GM21423 (cell line): ENCODE data around the gene FGF21.
"Not testable (repeated sequence)": the region's sequence is repeated elsewhere in the genome, so short reads cannot be mapped to it uniquely, and the experiment has no call there.

ENCODE experiments used
- ATAC-seq: cut with Tn5 transposase; IDR thresholded peaks from one replicate; pipeline ENCODE4 v1.9.1; 2021; ENCODE audit warnings: mild to moderate bottlenecking, moderate library complexity; ENCODE audit not compliant: unreplicated experiment

The FGF21 gene

GRCh38 chr19:48751845-48752495 is 3.4 kb upstream of the FGF21 start:
- ATAC-seq, result no peak

- ATAC-seq, result no peak
These were observed 2.6 kb upstream of the FGF21 start, which contains the start of gene FUT1 for GRCh38 chr19:48752496-48753365. Gene FUT1, minus strand, starts transcription at chr19:48752641. Its CDS starts 1,360 bp downstream, at chr19:48751281.

DNA sequence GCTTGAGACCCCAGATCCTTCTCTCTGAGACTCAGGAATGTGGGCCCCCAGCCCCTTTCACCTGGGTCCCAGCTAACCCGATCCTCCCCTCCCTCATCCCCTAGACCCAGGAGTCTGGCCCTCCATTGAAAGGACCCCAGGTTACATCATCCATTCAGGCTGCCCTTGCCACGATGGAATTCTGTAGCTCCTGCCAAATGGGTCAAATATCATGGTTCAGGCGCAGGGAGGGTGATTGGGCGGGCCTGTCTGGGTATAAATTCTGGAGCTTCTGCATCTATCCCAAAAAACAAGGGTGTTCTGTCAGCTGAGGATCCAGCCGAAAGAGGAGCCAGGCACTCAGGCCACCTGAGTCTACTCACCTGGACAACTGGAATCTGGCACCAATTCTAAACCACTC is 463 bp downstream of the FGF21 start:
- ATAC-seq, result no peak

DNA sequence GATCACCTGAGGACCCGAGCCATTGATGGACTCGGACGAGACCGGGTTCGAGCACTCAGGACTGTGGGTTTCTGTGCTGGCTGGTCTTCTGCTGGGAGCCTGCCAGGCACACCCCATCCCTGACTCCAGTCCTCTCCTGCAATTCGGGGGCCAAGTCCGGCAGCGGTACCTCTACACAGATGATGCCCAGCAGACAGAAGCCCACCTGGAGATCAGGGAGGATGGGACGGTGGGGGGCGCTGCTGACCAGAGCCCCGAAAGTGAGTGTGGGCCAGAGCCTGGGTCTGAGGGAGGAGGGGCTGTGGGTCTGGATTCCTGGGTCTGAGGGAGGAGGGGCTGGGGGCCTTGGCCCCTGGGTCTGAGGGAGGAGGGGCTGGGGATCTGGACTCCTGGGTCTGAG is 888 bp downstream of the FGF21 start:
- ATAC-seq, result no peak

- no peak for ATAC-seq
These were observed 1.4 kb downstream of the FGF21 start for GRCh38 chr19:48756686-48757085.

GRCh38 chr19:48757089-48757675 is 1.9 kb downstream of the FGF21 start:
- ATAC-seq, result no peak

DNA sequence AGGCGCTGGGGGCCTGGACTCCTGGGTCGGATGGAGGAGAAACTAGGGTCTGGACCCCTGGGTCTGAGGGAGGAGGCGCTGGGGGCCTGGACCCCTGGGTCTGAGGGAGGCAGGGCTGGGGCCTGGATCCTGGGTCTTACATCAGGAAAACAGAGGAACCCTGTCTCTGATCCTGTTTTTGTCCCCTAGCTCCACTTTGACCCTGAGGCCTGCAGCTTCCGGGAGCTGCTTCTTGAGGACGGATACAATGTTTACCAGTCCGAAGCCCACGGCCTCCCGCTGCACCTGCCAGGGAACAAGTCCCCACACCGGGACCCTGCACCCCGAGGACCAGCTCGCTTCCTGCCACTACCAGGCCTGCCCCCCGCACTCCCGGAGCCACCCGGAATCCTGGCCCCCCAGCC is 2.4 kb downstream of the FGF21 start:
- ATAC-seq, result no peak

DNA sequence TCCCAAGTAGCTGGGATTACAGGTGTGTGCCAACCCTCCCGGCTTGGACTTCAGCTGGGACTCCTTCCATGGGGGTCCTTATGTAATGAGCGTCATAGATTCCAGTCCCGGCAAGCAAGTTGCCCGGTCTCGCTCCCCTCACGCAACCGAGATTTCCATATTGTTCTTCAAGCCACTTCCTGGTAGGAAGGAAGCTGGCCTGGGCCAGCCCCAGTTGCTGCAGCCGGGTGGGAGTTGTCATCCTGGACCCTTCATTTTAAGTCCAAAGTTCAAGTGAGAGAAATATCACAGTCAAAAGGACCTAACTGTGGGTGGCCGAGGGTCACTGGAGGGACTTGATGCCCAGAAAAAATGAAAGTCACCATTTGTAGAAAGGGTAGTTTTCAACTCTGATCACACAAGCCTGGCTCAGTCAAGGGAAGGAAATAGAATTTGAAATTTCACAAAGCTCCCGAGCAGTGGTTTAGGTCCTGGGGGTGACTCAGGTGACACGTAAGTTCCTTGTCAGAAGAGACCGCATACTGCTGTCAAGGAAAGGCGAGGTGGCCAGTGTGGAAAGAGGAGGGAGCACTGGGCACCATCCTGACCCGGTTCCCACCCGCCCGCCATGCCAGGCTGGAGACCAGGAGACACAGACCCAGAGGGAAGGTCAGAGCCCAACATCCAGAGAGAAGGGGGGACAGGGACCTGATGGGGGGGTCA is 5.3 kb downstream of the FGF21 start:
- ATAC-seq, result no peak

DNA sequence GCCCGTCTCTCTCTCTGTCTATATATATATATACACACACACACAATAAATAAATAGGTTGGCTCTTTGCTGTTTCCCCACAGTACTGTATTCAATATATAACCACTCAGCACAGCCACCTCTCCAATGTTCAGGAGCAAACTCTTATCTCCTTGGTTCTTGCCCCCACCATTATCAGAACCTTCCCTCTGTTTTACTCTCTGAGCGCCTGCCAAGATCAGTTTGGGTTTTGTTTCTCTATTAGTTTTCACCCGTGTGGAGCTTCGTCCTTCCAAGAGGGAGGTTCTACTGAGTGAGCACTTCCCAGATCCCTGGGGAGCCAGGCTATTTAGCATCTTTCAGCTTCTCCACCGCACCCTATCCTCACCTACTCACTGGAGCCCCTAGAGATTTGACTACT is 10.5 kb downstream of the FGF21 start:
- ATAC-seq, result not testable (repeated sequence)

DNA sequence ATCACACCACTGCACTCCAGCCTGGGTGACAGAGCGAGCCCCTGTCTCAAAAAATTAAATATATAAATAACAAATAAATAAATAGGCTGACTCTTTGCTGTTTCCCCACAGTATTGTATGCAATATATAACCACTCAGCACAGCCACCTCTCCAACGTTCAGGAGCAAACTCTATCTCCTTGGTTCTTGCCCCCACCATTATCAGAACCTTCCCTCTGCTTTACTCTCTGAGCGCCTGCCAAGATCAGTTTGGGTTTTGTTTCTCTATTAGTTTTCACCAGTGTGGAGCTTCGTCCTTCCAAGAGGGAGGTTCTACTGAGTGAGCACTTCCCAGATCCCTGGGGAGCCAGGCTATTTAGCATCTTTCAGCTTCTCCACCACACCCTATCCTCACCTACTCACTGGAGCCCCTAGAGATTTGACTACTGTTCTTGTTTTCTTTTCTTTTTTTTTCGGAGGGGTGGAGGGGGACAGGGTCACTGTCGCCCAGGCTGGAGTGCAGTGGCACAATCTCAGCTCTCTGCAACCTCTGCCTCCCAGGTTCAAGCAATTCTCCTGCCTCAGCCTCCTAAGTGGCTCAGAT is 12.9 kb downstream of the FGF21 start:
- not testable (repeated sequence) for ATAC-seq

GRCh38 chr19:48768994-48769713 is 13.8 kb downstream of the FGF21 start:
- no peak for ATAC-seq

- no peak for ATAC-seq
These were observed 14.9 kb downstream of the FGF21 start for GRCh38 chr19:48770266-48770665.

- ATAC-seq, result no peak
These were observed 15.6 kb downstream of the FGF21 start for GRCh38 chr19:48770734-48771472.

- ATAC-seq, result no peak
These were observed 17.2 kb downstream of the FGF21 start for GRCh38 chr19:48772503-48772953.

DNA sequence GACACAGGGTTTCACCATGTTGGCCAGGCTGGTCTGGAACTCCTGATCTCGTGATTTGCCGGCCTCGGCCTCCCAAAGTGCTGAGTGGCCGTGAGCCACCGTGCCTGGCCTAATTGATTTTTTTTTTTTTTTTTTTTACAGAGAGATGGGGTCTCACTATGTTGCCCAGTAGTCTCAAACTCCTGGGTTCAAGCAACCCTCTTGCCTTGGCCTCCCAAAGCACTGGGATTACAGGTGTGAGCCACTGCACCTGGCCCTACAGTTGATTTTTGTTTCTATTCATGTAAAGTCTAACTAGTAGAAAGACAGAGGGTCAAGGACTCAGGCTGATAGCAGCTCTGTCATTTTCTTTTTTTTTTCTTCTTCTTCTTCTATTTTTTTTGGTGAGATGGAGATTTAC is 21.8 kb downstream of the FGF21 start:
- no peak for ATAC-seq

DNA sequence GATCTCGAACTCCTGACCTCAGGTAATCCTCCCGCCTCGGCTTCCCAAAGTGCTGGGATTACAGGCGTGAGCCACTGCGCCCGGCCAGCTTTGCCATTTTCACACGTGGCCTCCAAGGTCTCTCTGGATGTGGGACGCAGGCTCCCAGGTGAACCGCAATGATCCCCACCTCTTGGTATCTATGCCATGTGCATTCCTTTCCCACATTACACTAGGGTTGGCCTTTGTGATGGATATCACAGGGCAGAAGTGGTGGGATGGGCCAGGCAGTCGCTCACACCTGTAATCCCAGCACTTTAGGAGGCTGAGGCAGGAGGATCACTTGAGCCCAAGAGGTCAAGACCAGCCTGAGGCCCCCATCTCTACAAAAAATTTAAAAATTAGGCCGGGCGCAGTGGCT is 22.4 kb downstream of the FGF21 start:
- no peak for ATAC-seq

DNA sequence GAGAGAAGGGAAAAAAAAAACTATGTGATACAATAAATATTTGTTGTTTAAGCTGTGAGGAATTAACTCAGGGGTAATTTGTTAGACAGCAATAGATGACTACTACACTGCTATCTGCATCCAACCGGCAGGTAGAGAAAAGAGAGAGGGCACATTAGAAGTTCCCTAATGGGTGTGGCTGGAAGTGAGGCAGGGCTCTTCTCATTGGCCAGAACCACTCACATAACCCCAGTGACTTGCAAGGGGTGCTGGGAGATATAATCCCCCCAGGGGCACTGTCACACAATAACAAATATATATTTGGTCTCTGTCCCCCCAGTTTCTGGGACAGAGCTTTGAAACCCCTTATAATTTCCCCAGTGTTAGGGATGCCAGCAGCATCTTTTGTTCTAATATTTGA is 24.3 kb downstream of the FGF21 start:
- no peak for ATAC-seq

DNA sequence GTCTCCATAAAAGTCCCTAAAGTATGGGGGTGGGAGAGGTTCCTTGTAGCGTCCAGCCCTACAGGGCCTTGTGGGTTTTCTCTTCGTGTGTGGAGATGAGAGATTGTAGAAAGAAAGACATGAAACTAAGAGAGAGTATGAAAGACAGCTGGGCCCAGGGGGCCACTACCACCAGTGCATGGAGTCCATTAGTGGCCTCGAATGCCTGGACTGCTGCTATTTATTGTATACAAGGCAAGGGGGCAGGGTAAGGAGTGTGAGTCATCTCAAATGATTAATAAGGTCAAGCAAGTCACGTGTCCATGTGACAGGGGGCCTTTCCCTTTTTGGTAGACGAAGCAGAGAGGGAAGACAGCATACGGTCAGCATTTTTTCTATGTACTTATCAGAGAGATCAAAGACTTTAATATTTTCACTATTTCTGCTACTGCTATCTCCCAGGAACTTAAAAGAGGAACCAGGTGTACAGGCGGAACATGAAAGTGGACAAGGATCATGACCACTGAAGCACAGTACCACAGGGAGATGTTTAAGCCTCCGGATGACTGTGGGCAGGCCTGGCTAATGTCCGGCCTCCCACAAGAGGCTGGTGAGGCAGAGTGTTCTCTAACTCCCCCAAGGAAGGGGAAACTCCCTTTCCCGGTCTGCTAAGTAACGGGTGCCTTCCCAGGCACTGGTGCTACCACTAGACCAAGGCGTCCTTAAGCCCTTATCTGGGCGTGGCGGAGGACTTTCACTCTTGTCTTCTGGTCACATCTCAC is 25.5 kb downstream of the FGF21 start:
- ATAC-seq, result no peak

DNA sequence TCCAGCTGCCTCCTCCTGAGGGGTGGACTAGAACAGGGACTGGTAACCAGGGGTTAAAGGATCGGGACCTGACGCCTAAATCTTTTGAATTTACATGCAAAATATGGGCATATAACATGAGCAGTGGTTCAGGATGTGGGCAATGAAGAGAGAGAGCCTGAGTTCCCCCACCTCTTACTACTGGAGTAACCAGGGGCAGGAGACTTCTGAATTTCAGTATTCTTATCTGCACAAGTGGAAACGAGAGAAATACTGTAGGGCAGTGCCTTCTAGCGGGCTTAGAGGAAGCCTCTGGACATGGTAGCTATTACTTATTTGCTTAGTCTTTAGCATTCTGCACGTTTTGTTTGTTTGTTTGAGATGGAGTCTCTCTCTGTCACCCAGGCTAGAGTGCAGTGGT is 29.2 kb downstream of the FGF21 start:
- no peak for ATAC-seq
